Activated naive CD8-positive, alpha-beta T cell (primary cell): ENCODE data around the gene HACD1.

ENCODE experiments used
- H3K27ac Mint-ChIP-seq: one replicate; pipeline ENCODE4 v1.8.0; 2021; ENCODE audit warnings: mixed read lengths
- H3K27me3 Mint-ChIP-seq: one replicate; pipeline ENCODE4 v1.8.0; 2021; ENCODE audit warnings: mixed read lengths
- H3K36me3 Mint-ChIP-seq: one replicate; pipeline ENCODE4 v1.8.0; 2021; ENCODE audit warnings: mixed read lengths
- H3K4me1 Mint-ChIP-seq: one replicate; pipeline ENCODE4 v1.8.0; 2021; ENCODE audit warnings: low read depth, mixed read lengths
- H3K4me3 Mint-ChIP-seq: one replicate; pipeline ENCODE4 v1.8.0; 2021; ENCODE audit warnings: mild to moderate bottlenecking, mixed read lengths
- H3K9me3 Mint-ChIP-seq: one replicate; pipeline ENCODE4 v1.8.0; 2021; ENCODE audit warnings: low read depth, mixed read lengths

HACD1 gene

DNA sequence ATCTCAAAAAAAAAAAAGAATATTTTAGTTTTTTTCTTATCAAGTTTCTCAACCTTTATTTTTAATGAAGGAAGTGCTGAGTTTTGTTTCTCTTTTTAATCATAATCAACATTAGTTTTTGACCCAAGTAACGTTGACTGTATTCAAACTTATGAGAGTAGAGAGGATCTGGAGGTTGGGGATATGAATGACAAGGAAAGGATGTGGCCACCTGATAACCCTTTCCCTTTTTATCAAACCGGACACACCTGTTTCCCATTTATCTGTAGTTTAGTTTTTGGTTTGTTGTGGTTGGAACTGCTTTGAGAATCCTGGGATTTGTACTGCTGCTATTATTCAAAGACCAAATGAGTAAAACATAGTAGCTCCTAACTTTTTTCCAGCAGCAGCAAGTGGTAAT lies 38.6 kb downstream of the HACD1 start:
- no peaks in the 10 kb centered on the region for H3K36me3 Mint-ChIP-seq
- H3K9me3 Mint-ChIP-seq, result no peaks in the 10 kb centered on the region
- no peak overlapping the region for H3K27ac Mint-ChIP-seq
- no peak overlapping the region for H3K4me3 Mint-ChIP-seq
- no peaks in the 10 kb centered on the region for H3K27me3 Mint-ChIP-seq
- no peaks in the 10 kb centered on the region for H3K4me1 Mint-ChIP-seq

GRCh38 chr10:17576768-17577167 lies 40.4 kb downstream of the HACD1 start:
- Mint-ChIP-seq H3K27ac (no peak overlapping the region), H3K9me3 (no peaks in the 10 kb centered on the region), H3K36me3 (no peaks in the 10 kb centered on the region), H3K4me3 (no peak overlapping the region), H3K27me3 (peaks cover 2% of the 10 kb centered on the region), H3K4me1 (no peaks in the 10 kb centered on the region)

DNA sequence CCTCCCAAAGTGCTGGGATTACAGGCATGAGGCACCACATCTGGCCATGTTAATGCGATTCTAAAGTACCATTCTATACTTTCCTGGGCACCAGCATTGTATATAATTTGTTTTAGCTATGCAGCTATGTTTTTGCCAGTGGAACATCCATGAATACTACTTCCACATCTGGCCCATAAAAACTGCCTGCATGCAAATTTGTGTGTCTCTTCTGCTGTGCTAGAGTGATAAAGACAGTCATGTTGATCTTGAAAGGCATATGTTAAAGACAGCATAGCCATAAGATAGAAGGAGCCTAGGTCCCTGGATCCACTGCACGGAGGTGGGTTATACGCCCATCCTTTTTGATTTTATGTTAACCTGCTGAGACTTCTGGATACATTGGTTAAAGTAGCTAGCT lies 52.3 kb downstream of the HACD1 start:
- H3K4me1 Mint-ChIP-seq, result no peaks in the 10 kb centered on the region
- H3K27ac Mint-ChIP-seq, result no peak overlapping the region
- no peaks in the 10 kb centered on the region for H3K9me3 Mint-ChIP-seq
- no peaks in the 10 kb centered on the region for H3K27me3 Mint-ChIP-seq
- no peaks in the 10 kb centered on the region for H3K36me3 Mint-ChIP-seq
- H3K4me3 Mint-ChIP-seq, result no peak overlapping the region

- Mint-ChIP-seq H3K9me3 (no peaks in the 10 kb centered on the region), H3K4me1 (no peaks in the 10 kb centered on the region), H3K27me3 (no peaks in the 10 kb centered on the region), H3K27ac (no peak overlapping the region), H3K36me3 (no peaks in the 10 kb centered on the region), H3K4me3 (no peak overlapping the region)
These were observed 53.7 kb downstream of the HACD1 start for GRCh38 chr10:17563452-17563851.

DNA sequence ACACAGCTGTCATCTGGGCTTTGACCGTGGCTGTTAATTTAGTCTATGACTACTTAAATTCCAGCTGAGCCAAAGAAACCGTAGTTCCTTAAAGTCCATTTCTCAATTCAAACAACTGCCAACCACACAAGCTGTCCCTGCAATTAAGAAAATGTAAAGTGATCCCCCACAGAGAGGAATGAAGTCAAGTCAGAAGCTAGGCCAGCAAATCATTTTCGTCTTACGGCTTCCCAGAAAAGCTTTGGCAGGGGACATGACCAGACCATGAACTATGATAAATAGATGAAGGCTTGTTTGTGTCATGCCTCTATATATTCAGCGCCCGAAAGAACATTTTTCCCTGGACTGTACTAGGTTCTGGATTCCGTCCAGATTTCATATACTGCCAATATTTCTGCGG lies 54.6 kb downstream of the HACD1 start:
- Mint-ChIP-seq H3K4me1 (no peaks in the 10 kb centered on the region), H3K36me3 (no peaks in the 10 kb centered on the region), H3K27ac (no peak overlapping the region), H3K4me3 (no peak overlapping the region), H3K27me3 (no peaks in the 10 kb centered on the region), H3K9me3 (no peaks in the 10 kb centered on the region)

GRCh38 chr10:17561111-17561510 lies 56.1 kb downstream of the HACD1 start:
- no peaks in the 10 kb centered on the region for H3K9me3 Mint-ChIP-seq
- no peak overlapping the region for H3K4me3 Mint-ChIP-seq
- no peaks in the 10 kb centered on the region for H3K4me1 Mint-ChIP-seq
- H3K27ac Mint-ChIP-seq, result no peak overlapping the region
- peaks cover 2% of the 10 kb centered on the region for H3K27me3 Mint-ChIP-seq
- H3K36me3 Mint-ChIP-seq, result no peaks in the 10 kb centered on the region

DNA sequence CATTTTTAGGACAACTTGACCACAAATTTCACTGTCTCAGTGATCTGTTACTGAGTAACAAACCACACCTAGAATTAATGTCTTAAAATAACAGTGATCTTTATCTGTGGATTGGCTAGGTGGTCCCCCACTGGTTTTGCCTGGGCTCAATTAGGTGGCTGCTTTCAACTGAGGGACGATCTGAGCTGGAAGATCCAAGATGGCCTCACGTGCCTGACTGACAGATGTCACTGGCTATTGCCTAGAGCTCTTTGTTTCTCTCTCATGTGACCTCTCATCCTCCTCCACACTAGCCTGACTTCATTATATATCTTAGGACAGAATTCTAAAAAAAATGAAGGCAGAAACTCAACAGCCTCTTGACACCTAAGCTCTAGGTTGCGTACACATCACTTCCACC lies 59.7 kb downstream of the HACD1 start:
- Mint-ChIP-seq H3K27ac (no peak overlapping the region), H3K4me1 (no peaks in the 10 kb centered on the region), H3K36me3 (no peaks in the 10 kb centered on the region), H3K4me3 (no peak overlapping the region), H3K27me3 (peaks cover 2% of the 10 kb centered on the region), H3K9me3 (no peaks in the 10 kb centered on the region)

- no peaks in the 10 kb centered on the region for H3K36me3 Mint-ChIP-seq
- H3K4me3 Mint-ChIP-seq, result no peak overlapping the region
- no peaks in the 10 kb centered on the region for H3K9me3 Mint-ChIP-seq
- H3K27me3 Mint-ChIP-seq, result peaks cover under 1% of the 10 kb centered on the region
- H3K4me1 Mint-ChIP-seq, result no peaks in the 10 kb centered on the region
- H3K27ac Mint-ChIP-seq, result no peak overlapping the region
These were observed 68.4 kb downstream of the HACD1 start for GRCh38 chr10:17548770-17549169.

DNA sequence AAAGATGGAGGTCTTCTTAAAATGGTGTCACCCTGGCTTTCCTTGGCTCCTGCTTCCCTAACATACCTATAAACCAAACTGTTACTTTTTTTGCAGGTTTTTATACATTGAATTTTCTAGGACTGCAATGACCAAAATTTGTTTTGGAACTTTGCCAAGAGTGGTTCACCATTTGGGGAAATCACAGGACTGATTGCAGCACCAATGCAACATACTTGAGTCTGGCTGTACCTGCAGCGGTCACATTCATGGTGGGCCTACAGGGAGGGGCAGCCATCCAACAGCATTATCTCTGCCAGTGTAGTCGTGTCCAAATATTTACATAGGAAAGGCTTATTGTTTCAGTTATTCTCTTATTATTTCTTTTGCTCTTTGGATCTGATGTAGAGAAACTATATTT lies 69.0 kb downstream of the HACD1 start:
- no peaks in the 10 kb centered on the region for H3K36me3 Mint-ChIP-seq
- H3K27me3 Mint-ChIP-seq, result peaks cover 2% of the 10 kb centered on the region
- H3K27ac Mint-ChIP-seq, result no peak overlapping the region

GRCh38 chr10:17547060-17547459 lies 70.1 kb downstream of the HACD1 start:
- peaks cover 2% of the 10 kb centered on the region for H3K27me3 Mint-ChIP-seq
- no peak overlapping the region for H3K27ac Mint-ChIP-seq
- no peak overlapping the region for H3K4me3 Mint-ChIP-seq
- no peaks in the 10 kb centered on the region for H3K4me1 Mint-ChIP-seq
- H3K36me3 Mint-ChIP-seq, result no peaks in the 10 kb centered on the region
- no peaks in the 10 kb centered on the region for H3K9me3 Mint-ChIP-seq

More for the DNA sequence above, 69.0 kb downstream of the HACD1 start:
- H3K4me3 Mint-ChIP-seq, result no peak overlapping the region
- no peaks in the 10 kb centered on the region for H3K4me1 Mint-ChIP-seq
- no peaks in the 10 kb centered on the region for H3K9me3 Mint-ChIP-seq

GRCh38 chr10:17544465-17544864 lies 72.7 kb downstream of the HACD1 start:
- Mint-ChIP-seq H3K4me3 (no peak overlapping the region), H3K27ac (no peak overlapping the region), H3K4me1 (no peaks in the 10 kb centered on the region), H3K36me3 (no peaks in the 10 kb centered on the region), H3K9me3 (no peaks in the 10 kb centered on the region), H3K27me3 (peaks cover 2% of the 10 kb centered on the region)
